ENCODE results near the gene TTF2.

The TTF2 gene

GRCh38 chr1:117101334-117101733 is 41.2 kb downstream of the TTF2 start:
- no peak for TF ChIP-seq CEBPB (IDR thresholded peaks at IDR 0.05)
- no peak for TF ChIP-seq TEAD4 (IDR thresholded peaks at IDR 0.05)

GRCh38 chr1:117104986-117105385 is 44.9 kb downstream of the TTF2 start:
- TF ChIP-seq EP300 (IDR thresholded peaks at IDR 0.05; ENCODE audit: borderline replicate concordance), result no peak
- TF ChIP-seq REST (IDR thresholded peaks at IDR 0.05; ENCODE audit: low read depth), result no peak
- TF ChIP-seq NFIC (IDR thresholded peaks at IDR 0.05), result no peak
- TF ChIP-seq FOXM1 (IDR thresholded peaks at IDR 0.05; ENCODE audit: borderline replicate concordance, low read depth), result no peak
- TF ChIP-seq ZBTB7A (IDR thresholded peaks at IDR 0.05; ENCODE audit: low read depth), result no peak
- TF ChIP-seq TEAD4 (IDR thresholded peaks at IDR 0.05), result no peak
- TF ChIP-seq MAX (IDR thresholded peaks at IDR 0.05), result no peak
- no peak for TF ChIP-seq CREB1 (IDR thresholded peaks at IDR 0.05; ENCODE audit: low read depth)
- TF ChIP-seq EGR1 (IDR thresholded peaks at IDR 0.05), result no peak
- no peak for TF ChIP-seq TCF12 (IDR thresholded peaks at IDR 0.05; ENCODE audit: low read depth)
- TF ChIP-seq RAD21 (IDR thresholded peaks at IDR 0.05; ENCODE audit: low read depth), result no peak
- TF ChIP-seq YY1 (IDR thresholded peaks at IDR 0.05; ENCODE audit: low read depth), result no peak
- TF ChIP-seq USF1 (IDR thresholded peaks at IDR 0.05), result no peak

GRCh38 chr1:117105722-117106121 is 45.6 kb downstream of the TTF2 start:
- TF ChIP-seq NFIC (IDR thresholded peaks at IDR 0.05) (no peak), TAF1 (IDR thresholded peaks at IDR 0.05; ENCODE audit: low read depth) (no peak), ZBTB7A (IDR thresholded peaks at IDR 0.05; ENCODE audit: low read depth) (no peak), REST (IDR thresholded peaks at IDR 0.05; ENCODE audit: low read depth) (no peak), EP300 (IDR thresholded peaks at IDR 0.05; ENCODE audit: borderline replicate concordance) (no peak), CEBPB (IDR thresholded peaks at IDR 0.05) (no peak), FOXM1 (IDR thresholded peaks at IDR 0.05; ENCODE audit: borderline replicate concordance, low read depth) (no peak), EGR1 (IDR thresholded peaks at IDR 0.05) (no peak), MAX (IDR thresholded peaks at IDR 0.05) (no peak), USF1 (IDR thresholded peaks at IDR 0.05) (no peak), CREB1 (IDR thresholded peaks at IDR 0.05; ENCODE audit: low read depth) (no peak), RAD21 (IDR thresholded peaks at IDR 0.05; ENCODE audit: low read depth) (no peak), YY1 (IDR thresholded peaks at IDR 0.05; ENCODE audit: low read depth) (no peak), TCF12 (IDR thresholded peaks at IDR 0.05; ENCODE audit: low read depth) (no peak)

- no peak for TF ChIP-seq TAF1 (IDR thresholded peaks at IDR 0.05; ENCODE audit: low read depth)
- no peak for TF ChIP-seq CEBPB (IDR thresholded peaks at IDR 0.05)
- TF ChIP-seq NFIC (IDR thresholded peaks at IDR 0.05), result no peak
- TF ChIP-seq EP300 (IDR thresholded peaks at IDR 0.05; ENCODE audit: borderline replicate concordance), result no peak
- no peak for TF ChIP-seq ZBTB7A (IDR thresholded peaks at IDR 0.05; ENCODE audit: low read depth)
- no peak for TF ChIP-seq TCF12 (IDR thresholded peaks at IDR 0.05; ENCODE audit: low read depth)
- TF ChIP-seq USF1 (IDR thresholded peaks at IDR 0.05), result no peak
- no peak for TF ChIP-seq MAX (IDR thresholded peaks at IDR 0.05)
- no peak for TF ChIP-seq FOXM1 (IDR thresholded peaks at IDR 0.05; ENCODE audit: borderline replicate concordance, low read depth)
- TF ChIP-seq CREB1 (IDR thresholded peaks at IDR 0.05; ENCODE audit: low read depth), result no peak
- TF ChIP-seq REST (IDR thresholded peaks at IDR 0.05; ENCODE audit: low read depth), result no peak
- TF ChIP-seq YY1 (IDR thresholded peaks at IDR 0.05; ENCODE audit: low read depth), result no peak
- TF ChIP-seq EGR1 (IDR thresholded peaks at IDR 0.05), result no peak
- TF ChIP-seq TEAD4 (IDR thresholded peaks at IDR 0.05), result no peak
- TF ChIP-seq RAD21 (IDR thresholded peaks at IDR 0.05; ENCODE audit: low read depth), result no peak
These were observed 46.4 kb downstream of the TTF2 start for GRCh38 chr1:117106478-117106877.
